ENCODE results near the gene RILPL1. TPM values are rescaled to one million over a fixed set of nuclear protein-coding genes. Genes with fewer than 3 reads are reported as not detected.
"Not testable (repeated sequence)": the region's sequence is repeated elsewhere in the genome, so short reads cannot be mapped to it uniquely, and the experiment has no call there.

RILPL1 gene
- total and polyA plus RNA-seq, 2 experiments from 2014 or later: 13.6 to 17.5 TPM

- Histone ChIP-seq H3K79me2 (no peaks in the 10 kb centered on the region), H3K9me2 (replicated peaks; ENCODE audit: insufficient read depth) (no peaks in the 10 kb centered on the region), H3K27ac (no peak overlapping the region), H3K36me3 (replicated peaks; ENCODE audit: insufficient read depth, low read depth) (no peaks in the 10 kb centered on the region), H3K4me1 (ENCODE audit: insufficient read depth) (no peaks in the 10 kb centered on the region), H3K27me3 (no peaks in the 10 kb centered on the region), H3K9me3 (ENCODE audit: low read depth) (no peaks in the 10 kb centered on the region), H3K4me2 (no peak overlapping the region), H3K4me3 (no peak overlapping the region), H4K20me1 (ENCODE audit: insufficient read depth, poor library complexity, severe bottlenecking) (no peaks in the 10 kb centered on the region), H2AFZ (no peak overlapping the region)
- no peak for DNase-seq (ENCODE audit: low spot score)
- WGBS (ENCODE audit: low lambda C conversion rate, missing lambda C conversion rate): 92% methylated on average over 6 of the region's 6 CpGs
- no peak for TF ChIP-seq EZH2phosphoT487 (IDR thresholded peaks at IDR 0.05; ENCODE audit: low read depth, severe bottlenecking, unreplicated experiment)
- no peak for TF ChIP-seq CTCF (IDR thresholded peaks at IDR 0.05; ENCODE audit: poor library complexity)
- TF ChIP-seq EZH2 (IDR thresholded peaks at IDR 0.05; ENCODE audit: borderline replicate concordance): no peak
Measured at GRCh38 chr12:123482876-123483275, 50.6 kb downstream of the RILPL1 start.

GRCh38 chr12:123481251-123481650 is 52.3 kb downstream of the RILPL1 start:
- H3K79me2 ChIP-seq; H3K4me2 ChIP-seq; H2AFZ ChIP-seq; H4K20me1 ChIP-seq (ENCODE audit: insufficient read depth, poor library complexity, severe bottlenecking); H3K4me3 ChIP-seq; H3K4me1 ChIP-seq (ENCODE audit: insufficient read depth); H3K9me3 ChIP-seq (ENCODE audit: low read depth); H3K27ac ChIP-seq; H3K27me3 ChIP-seq; DNase-seq (ENCODE audit: low spot score); H3K9me2 ChIP-seq (replicated peaks; ENCODE audit: insufficient read depth); H3K36me3 ChIP-seq (replicated peaks; ENCODE audit: insufficient read depth, low read depth): not testable (repeated sequence)
- 85% methylated on average over 5 of the region's 5 CpGs for WGBS (ENCODE audit: low lambda C conversion rate, missing lambda C conversion rate)

GRCh38 chr12:123479442-123480180 is 53.9 kb downstream of the RILPL1 start:
- WGBS (ENCODE audit: low lambda C conversion rate, missing lambda C conversion rate): 88% methylated on average over 14 of the region's 14 CpGs
- no peaks in the 10 kb centered on the region for H3K27me3 ChIP-seq

More at GRCh38 chr12:123479442-123480180, 53.9 kb downstream of the RILPL1 start:
- Histone ChIP-seq H3K79me2 (no peaks in the 10 kb centered on the region), H2AFZ (no peak overlapping the region), H3K4me3 (no peak overlapping the region), H4K20me1 (ENCODE audit: insufficient read depth, poor library complexity, severe bottlenecking) (no peaks in the 10 kb centered on the region), H3K9me2 (replicated peaks; ENCODE audit: insufficient read depth) (no peaks in the 10 kb centered on the region), H3K4me2 (no peak overlapping the region), H3K9me3 (ENCODE audit: low read depth) (no peaks in the 10 kb centered on the region), H3K4me1 (ENCODE audit: insufficient read depth) (no peaks in the 10 kb centered on the region), H3K36me3 (replicated peaks; ENCODE audit: insufficient read depth, low read depth) (no peaks in the 10 kb centered on the region), H3K27ac (no peak overlapping the region)
- TF ChIP-seq CTCF (IDR thresholded peaks at IDR 0.05; ENCODE audit: poor library complexity): no peak
- no peak for TF ChIP-seq EZH2phosphoT487 (IDR thresholded peaks at IDR 0.05; ENCODE audit: low read depth, severe bottlenecking, unreplicated experiment)
- TF ChIP-seq EZH2 (IDR thresholded peaks at IDR 0.05; ENCODE audit: borderline replicate concordance): no peak
- no peak for DNase-seq (ENCODE audit: low spot score)

All from hepatocyte (in vitro differentiated cells).